ENCODE results near the gene P4HA2.

P4HA2 gene

GRCh38 chr5:132227485-132228240, at the start of gene P4HA2:
TSS of gene P4HA2 (minus strand) at chr5:132227853. CDS start at chr5:132218626, 9,227 bp downstream.
- DNase-seq (ENCODE audit: low read depth in 2 of 2): peak; percentile 24 to 40

- DNase-seq (ENCODE audit: low read depth in 2 of 2): no peak
Observed at GRCh38 chr5:132277256-132277655, 49.6 kb upstream of the P4HA2 start.

- DNase-seq (ENCODE audit: low read depth in 2 of 2): no peak
Observed at GRCh38 chr5:132275367-132276220, 47.9 kb upstream of the P4HA2 start.

- no peak for DNase-seq (ENCODE audit: low read depth in 2 of 2)
Observed at GRCh38 chr5:132274050-132274792, 46.6 kb upstream of the P4HA2 start.

- DNase-seq (ENCODE audit: low read depth in 2 of 2): no peak
Observed at GRCh38 chr5:132273631-132274030, 46.0 kb upstream of the P4HA2 start.

GRCh38 chr5:132272311-132273210, 44.9 kb upstream of the P4HA2 start:
- peak; percentile 41 to 68 for DNase-seq (ENCODE audit: low read depth in 2 of 2)

GRCh38 chr5:132271251-132272246, 43.9 kb upstream of the P4HA2 start:
- no peak for DNase-seq (ENCODE audit: low read depth in 2 of 2)

- DNase-seq (ENCODE audit: low read depth in 2 of 2): no peak
Observed at GRCh38 chr5:132270706-132271105, 43.1 kb upstream of the P4HA2 start.

GRCh38 chr5:132270335-132270665, 42.6 kb upstream of the P4HA2 start:
- no peak for DNase-seq (ENCODE audit: low read depth in 2 of 2)

GRCh38 chr5:132269635-132270334, 42.1 kb upstream of the P4HA2 start:
- DNase-seq (ENCODE audit: low read depth in 2 of 2): no peak

GRCh38 chr5:132268769-132269551, 41.3 kb upstream of the P4HA2 start:
- no peak for DNase-seq (ENCODE audit: low read depth in 2 of 2)

- DNase-seq (ENCODE audit: low read depth in 2 of 2): no peak
Observed at GRCh38 chr5:132267931-132268768, 40.5 kb upstream of the P4HA2 start.

GRCh38 chr5:132267166-132267739, 39.6 kb upstream of the P4HA2 start:
- no peak for DNase-seq (ENCODE audit: low read depth in 2 of 2)

GRCh38 chr5:132266836-132267160, 39.1 kb upstream of the P4HA2 start:
- no peak for DNase-seq (ENCODE audit: low read depth in 2 of 2)

GRCh38 chr5:132266031-132266835, 38.6 kb upstream of the P4HA2 start:
- DNase-seq (ENCODE audit: low read depth in 2 of 2): no peak

- DNase-seq (ENCODE audit: low read depth in 2 of 2): no peak
Observed at GRCh38 chr5:132265336-132266030, 37.8 kb upstream of the P4HA2 start.
